Fibroblast of mammary gland (primary cell): ENCODE data around the gene DCDC2C.

Experiments
- DNase-seq: peaks from one replicate; pipeline ENCODE4 v3.0.0-alpha.2; 2010; ENCODE audit warnings: low read depth
- H3K4me3 ChIP-seq: 2 replicates; pipeline ENCODE4 v1.5.1; 2011; ENCODE audit warnings: low read depth, mild to moderate bottlenecking, low read length, moderate library complexity; ENCODE audit not compliant: control insufficient read depth
- TF ChIP-seq, protein P1 (sequence below): conservative IDR thresholded peaks from 2 replicates; pipeline ENCODE4 v1.5.1; 2011; ENCODE audit warnings: low read depth, low read length, inconsistent platforms; ENCODE audit not compliant: control insufficient read depth, insufficient read depth

The DCDC2C gene

DNA sequence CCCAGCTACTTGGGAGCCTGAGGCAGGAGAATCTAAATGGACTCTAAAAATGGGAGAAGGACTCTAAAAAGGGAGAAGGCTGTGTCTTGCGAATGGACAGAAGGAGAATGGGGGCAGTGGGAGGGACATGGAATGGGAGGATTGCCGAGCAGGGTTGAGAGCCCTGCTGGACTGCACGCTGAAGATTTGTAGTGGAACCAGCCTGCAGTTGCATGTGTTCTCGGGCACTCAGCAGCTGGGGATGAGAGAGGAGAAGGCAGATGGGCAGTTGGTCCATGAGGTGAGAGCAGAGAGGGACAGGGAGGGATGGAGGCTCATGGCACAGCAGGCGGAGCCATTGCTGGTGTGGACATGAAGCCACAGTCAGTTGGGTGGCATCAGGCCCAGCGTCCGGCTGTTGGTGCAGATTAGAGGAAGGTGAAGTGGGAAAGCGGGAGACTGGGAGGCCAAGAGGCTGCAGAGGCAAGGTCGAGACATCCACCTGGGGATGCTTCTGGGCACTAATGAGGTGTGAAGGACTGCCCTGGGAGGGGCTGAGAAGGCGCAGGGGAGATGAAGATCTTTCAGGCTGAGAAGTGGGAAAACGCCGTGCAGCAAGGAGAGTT is 40.7 kb downstream of the DCDC2C start:
- DNase-seq, result no peak
- TF ChIP-seq, protein P1, sequence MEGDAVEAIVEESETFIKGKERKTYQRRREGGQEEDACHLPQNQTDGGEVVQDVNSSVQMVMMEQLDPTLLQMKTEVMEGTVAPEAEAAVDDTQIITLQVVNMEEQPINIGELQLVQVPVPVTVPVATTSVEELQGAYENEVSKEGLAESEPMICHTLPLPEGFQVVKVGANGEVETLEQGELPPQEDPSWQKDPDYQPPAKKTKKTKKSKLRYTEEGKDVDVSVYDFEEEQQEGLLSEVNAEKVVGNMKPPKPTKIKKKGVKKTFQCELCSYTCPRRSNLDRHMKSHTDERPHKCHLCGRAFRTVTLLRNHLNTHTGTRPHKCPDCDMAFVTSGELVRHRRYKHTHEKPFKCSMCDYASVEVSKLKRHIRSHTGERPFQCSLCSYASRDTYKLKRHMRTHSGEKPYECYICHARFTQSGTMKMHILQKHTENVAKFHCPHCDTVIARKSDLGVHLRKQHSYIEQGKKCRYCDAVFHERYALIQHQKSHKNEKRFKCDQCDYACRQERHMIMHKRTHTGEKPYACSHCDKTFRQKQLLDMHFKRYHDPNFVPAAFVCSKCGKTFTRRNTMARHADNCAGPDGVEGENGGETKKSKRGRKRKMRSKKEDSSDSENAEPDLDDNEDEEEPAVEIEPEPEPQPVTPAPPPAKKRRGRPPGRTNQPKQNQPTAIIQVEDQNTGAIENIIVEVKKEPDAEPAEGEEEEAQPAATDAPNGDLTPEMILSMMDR, result no peak
- no peak overlapping the region for H3K4me3 ChIP-seq

DNA sequence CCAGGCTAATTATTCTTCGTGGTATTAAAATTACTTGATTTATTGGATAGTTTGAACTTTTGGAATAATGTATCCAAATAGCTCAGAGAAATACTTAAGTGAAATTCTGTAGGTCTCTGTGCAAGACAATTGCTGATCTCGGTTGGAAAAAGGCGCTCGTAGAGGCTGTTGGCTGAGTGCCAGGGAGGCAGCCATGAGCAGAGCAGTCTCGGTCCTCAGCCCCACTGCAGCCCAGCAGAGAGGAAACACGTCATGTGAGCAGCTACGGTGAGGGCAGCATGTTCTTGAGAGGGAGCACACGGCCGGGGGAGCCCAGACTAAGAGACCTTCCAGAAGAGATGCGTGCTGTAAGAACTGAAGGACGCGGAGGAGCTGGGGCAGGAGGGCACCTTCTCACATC is 42.5 kb downstream of the DCDC2C start:
- no peak overlapping the region for H3K4me3 ChIP-seq
- TF ChIP-seq, protein P1, result no peak
- DNase-seq, result no peak

DNA sequence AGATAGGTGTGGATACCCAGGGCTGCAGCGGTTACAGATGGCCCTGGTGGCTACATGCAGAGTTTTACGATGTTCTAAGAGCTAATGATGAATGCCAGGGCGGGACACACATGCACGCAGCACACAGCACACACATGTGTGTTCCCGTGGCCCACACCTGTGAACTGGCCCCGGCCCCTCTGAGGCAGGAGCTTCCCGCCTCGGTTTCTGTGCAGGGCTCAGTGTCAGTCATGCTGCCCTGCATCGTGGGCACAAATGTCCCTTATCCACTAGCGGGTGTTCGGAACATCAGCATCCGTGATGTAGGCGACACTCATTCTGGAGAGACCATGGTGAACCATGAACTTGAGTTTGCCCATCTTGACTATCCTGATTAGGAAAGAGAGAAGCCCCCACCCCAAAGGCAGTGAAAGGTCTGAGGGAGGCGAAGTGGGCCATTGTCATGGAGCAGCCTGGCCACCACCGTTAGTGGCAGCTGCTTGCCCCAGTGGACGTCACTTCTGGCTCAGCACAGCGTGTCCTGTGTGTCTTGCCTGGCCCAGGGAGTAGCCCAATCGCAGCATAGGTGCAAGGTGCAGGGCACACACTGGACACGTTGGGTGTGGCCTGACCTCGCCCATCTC is 43.8 kb downstream of the DCDC2C start:
- H3K4me3 ChIP-seq, result no peak overlapping the region
- TF ChIP-seq, protein P1, result no peak
- no peak for DNase-seq

DNA sequence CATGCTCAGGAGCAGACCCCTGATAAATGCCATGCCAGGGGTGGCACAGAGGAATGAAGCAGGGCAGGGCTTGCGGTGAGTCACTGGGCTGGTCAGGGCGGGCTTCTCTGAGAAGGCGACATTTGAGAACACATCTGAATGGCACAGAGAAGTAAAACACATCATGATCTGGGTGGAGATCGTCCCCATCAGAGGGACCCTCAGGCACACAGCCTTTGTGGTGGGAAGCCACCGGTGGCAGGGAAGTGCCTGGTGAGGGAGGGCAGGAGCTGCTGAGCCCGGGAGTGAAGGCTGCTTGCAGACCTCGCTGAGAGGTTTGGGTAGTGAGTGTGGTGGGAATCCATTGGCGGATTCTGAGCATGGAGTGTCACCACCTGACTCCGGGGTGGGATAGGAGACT is 44.5 kb downstream of the DCDC2C start:
- TF ChIP-seq, protein P1, result no peak
- H3K4me3 ChIP-seq, result no peak overlapping the region
- no peak for DNase-seq

DNA sequence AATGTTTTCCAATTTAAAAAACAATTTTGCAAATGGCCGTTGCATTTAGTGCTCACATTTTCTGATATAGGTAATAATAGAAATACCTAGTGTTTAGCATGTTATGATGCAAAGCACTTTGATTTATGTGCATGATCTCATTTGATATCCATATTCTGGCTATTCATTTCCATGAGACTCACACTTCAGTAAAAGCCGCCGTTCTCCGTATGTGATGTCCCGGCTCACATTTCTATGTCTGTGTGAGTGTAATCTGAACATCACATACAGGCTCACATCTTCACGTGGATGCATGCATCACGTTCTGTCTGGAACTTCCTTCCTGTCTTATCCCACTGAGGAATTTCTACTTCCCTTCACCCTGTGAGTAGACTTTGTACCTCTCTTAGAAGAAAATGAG is 45.8 kb downstream of the DCDC2C start:
- no peak for DNase-seq
- no peak overlapping the region for H3K4me3 ChIP-seq
- TF ChIP-seq, protein P1, result no peak

DNA sequence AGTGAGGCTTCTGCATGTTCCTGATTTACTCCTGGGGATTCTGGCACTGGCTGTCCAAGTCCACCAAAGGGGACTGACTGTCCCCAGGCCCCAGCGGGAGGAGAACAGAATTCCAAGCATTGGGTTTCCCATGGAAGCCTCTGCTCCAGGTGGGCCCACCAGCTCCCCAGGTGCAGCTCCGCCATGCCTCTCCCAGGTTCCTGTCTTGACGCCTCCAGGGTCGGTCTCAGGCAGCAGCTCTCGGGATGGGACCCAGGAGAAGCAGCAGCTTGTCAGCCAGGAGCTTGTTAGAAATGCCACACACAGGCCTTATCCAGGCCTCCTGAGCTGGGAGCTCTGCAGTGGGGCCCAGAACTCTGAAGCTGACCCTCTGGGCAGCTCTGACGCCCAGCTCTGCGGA is 47.9 kb downstream of the DCDC2C start:
- H3K4me3 ChIP-seq, result no peak overlapping the region
- TF ChIP-seq, protein P1, result no peak
- DNase-seq, result no peak

DNA sequence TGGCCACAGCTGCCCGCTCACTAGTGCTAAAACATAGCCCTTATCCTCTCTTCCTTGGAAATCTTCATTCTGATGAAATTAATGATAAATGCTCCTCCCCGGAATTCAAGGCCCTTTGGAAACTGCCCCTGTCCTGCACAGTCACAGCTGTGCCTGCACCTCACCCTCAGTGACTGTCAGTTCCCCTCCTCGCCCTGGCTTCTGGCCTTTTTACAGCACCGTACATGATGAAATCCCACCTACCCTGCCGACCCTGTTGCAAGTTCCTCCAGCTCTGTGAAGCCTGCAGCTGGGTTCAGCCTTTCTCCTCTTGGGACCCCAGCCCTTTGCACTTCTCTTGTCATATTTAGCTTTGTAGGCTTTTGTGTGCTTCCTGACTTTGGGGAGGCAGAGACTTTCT is 48.4 kb downstream of the DCDC2C start:
- TF ChIP-seq, protein P1, result no peak
- no peak for DNase-seq
- no peak overlapping the region for H3K4me3 ChIP-seq
